Forelimb muscle (tissue), 1 donor: ENCODE results near the gene PKP1. TPM values are rescaled to one million over a fixed set of nuclear protein-coding genes. Genes with fewer than 3 reads are reported as not detected.

Source experiments
- DNase-seq: peaks from one replicate; pipeline ENCODE4 v3.0.0-alpha.2; 2013; ENCODE audit warnings: low read depth
- polyA plus RNA-seq: library from polyadenylated mRNA; unstranded; fragments of 120-200 nt; gene quantifications from one replicate; pipeline ENCODE4 v1.2.1, GENCODE V29; 2013; ENCODE audit not compliant: insufficient read length

PKP1 gene
- polyA plus RNA-seq, 1 donor = 4.6 TPM

DNA sequence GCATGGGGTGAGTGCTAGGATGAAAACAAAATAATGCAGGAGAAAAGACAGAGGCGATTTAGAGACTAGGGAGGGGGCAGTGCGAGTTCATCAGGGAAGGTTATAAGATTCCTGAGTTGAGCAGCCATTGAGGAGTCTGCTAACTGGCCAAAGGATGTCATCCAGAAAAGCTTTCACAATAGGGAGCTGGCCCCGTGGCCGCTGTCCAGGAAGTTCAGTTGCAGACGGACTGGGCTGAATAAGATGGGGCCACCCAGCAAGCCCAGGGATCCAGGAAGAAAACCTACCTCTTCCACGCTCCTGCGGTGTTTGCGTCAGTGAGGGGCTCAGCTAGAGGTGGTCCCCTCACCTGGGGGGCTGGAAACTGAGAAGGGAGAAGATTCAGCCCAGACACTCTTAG, 4.0 kb upstream of the PKP1 start:
- DNase-seq = no peak

- no peak for DNase-seq
These were observed 2.4 kb upstream of the PKP1 start for GRCh38 chr1:201280884-201281283.

GRCh38 chr1:201281573-201281972, 1.7 kb upstream of the PKP1 start:
- DNase-seq = no peak

DNA sequence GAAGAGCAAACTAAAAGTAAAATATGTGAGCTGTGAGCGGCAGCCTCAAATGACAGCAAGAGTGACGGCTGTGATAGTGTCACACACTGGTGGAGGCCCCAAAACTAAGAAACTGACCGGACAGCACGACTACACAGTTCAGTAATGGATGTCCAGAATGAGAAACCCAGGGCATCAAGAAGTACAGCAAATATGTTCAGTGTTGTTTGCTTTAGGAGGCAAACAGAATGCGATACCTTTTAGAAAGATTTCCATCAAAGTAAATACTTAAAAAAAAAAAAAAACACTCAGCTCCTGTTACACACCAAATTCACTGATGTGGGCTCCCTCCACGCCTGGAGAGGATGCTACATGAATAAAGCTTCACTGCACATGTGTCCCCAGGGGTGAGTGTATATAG, 1.1 kb upstream of the PKP1 start:
- DNase-seq = no peak

DNA sequence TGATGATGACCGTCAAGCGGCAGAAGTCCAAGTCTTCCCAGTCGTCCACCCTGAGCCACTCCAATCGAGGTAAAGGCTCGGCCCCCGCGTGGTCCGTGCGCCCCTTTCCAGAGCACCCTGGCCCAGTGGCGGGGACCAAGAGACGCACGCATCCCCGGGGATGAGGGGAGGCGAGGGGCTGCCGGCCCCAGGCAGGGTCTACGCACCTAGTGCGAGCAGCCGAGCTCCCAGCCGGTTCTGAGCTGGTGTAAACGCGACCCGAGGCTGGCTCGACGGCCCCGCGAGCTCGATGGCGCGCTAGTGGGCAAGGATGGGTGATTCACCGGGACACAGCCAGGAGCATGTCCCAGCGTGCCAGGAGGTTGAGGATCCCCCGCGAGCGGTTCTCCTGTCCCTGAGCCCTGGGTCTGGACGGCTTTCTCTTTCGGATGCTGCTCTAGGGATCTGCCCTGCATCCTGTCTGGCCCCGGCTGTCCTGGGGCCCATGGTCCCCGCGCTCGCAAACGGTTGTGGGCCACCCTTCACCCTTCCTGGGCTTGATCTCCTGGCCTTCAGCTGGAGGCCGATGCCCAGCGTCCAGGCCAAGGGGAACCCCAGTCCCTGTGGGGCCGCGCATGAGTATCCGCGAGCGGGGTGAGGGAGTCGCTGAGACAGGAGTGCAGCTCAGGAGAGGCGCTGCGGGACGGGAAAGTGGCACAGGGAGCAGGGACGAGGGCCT, 689 bp downstream of the PKP1 start:
- DNase-seq = no peak

GRCh38 chr1:201284636-201285035, 1.3 kb downstream of the PKP1 start:
- no peak for DNase-seq

DNA sequence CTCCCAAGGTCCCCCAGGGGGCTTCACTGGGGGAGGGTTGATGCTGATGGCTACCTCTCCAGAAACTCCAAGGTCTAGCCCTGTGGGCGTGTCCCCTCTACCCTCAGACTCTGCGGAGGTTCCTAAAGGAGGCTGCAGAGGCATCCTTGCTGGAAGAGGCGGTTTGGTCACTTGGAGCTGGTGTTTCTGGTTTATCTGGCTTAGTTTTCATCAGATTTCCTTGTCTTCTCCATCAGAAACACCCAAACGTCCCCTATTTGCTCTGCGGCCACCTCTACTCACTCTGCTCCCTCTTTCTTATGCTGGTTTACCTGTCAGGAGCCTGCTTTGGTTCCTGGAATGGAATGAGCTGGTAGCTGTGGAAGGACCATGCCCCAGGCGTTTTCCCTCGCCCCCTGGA, 2.5 kb downstream of the PKP1 start:
- no peak for DNase-seq

GRCh38 chr1:201286445-201286844, 3.1 kb downstream of the PKP1 start:
- DNase-seq = no peak

GRCh38 chr1:201288007-201288406, 4.7 kb downstream of the PKP1 start:
- no peak for DNase-seq

DNA sequence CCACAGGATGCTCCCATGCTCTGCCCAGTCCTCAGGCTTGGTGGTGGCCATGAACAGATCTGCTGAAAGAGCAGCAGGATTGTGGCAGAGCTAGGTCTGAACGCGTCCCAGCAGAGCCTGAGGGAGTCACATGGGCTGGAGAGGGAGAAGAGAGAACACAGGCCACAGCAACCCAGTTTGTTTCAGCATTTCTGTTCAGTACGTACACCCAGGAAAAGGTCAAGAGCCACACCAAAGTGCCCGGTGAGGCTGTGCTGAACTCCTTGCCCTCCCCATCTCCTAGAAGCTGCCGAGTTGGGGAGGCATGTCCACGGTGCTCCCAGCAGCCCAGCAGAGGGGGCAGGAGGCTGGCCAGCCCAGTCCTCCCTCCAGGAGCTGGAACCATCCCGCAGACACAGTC, 5.5 kb downstream of the PKP1 start:
- DNase-seq = no peak

DNA sequence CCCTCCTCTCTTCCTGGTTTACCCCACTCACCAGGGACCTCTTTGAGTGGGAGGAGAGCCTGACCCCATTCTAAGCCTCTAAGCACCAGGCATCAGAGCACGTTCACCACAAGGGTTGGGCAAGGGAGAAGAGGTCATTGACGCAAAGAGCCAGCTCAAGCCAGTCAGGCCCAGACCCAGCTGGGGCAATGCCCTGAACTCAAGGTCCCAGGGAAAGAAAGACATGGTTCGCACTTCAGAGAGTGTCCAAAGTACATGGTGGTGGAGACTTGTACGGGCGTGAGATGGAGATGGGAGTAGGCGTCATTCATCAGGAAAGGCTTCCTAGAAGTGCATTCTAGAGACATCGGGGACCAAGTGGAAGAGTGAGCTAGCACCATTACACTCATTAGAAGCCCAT, 7.2 kb downstream of the PKP1 start:
- no peak for DNase-seq

DNA sequence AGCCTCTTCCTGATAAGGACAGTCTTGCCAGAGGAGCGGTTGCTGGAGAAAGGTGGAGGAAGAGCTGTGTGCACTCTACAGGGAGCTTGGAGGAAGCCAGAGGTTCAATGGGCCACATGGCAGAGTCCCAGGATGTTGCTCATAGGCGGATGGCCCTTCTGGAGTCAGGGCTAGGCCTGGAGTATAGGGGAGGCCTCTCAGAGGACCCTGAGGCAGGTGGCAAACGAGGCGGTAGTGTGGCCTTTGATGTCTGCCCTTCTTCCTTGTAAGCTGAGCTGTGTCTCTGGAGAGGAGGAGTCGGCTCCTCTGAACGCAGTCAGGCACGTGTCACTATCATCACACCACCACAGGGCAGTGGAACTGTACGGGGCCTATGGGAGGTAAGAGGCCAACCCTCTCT, 8.6 kb downstream of the PKP1 start:
- no peak for DNase-seq

DNA sequence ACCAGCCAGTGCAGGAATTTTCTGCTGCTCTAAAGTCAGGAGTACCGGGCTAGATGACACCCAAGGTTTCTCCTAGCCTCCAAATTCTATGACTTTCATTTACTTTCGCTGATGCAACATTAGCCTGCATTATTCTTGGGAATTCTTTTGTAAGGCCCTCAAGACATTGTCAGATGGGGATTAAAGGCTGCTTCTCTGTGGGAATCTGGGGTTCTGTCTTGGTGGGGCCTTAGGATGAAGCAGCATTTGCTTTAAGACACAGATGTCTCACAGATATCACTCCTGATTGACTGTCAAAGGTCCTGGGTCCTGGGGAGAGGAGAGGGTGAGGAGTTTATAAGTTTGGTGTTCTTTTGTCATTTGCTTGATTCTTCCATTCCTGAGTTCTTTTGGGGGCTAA, 11.6 kb downstream of the PKP1 start:
- DNase-seq = no peak

DNA sequence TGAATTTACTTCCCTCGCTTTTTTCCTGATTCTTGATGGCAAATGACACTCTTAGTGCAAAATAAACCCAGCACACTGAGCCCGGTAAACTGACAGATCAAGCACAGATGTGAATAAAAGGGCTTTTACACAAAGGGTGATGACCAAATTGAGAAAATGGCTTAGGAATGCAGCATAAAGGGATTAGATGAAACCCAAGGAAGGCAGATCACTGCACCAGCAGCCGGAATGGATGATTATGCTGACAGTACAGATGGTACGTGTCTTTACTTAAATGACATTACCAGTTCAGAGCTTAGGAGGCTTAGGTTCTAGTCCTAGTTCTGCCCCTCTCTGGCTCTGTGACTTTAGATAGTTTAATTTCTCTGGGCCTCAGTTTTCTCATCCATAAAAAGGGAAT, 12.0 kb downstream of the PKP1 start:
- no peak for DNase-seq

GRCh38 chr1:201295861-201296260, 12.6 kb downstream of the PKP1 start:
- DNase-seq = no peak

- DNase-seq = no peak
These were observed 13.0 kb downstream of the PKP1 start for GRCh38 chr1:201296352-201296751.

- DNase-seq = no peak
These were observed 15.4 kb downstream of the PKP1 start for GRCh38 chr1:201298396-201299381.

DNA sequence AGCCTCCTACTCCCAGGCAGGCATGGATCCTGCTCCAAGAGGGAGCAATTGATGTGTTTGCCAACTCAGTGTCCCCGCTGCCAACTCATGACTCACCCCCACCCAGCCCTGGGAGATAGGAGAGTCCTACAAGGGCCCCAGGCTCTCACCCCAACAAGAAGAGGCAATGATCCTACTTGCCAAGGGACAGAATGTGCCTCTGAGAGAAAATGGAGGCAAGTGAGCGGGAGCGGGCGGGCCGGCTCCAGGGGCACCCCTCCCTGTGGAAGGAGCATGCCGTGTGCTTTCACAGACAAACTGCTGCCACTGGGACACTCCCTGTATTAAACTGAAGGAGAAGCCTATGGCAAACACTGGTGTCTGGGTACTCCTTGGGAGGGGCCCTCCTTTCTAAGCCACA, 16.7 kb downstream of the PKP1 start:
- no peak for DNase-seq

GRCh38 chr1:201300641-201301040, 17.3 kb downstream of the PKP1 start:
- DNase-seq = no peak

DNA sequence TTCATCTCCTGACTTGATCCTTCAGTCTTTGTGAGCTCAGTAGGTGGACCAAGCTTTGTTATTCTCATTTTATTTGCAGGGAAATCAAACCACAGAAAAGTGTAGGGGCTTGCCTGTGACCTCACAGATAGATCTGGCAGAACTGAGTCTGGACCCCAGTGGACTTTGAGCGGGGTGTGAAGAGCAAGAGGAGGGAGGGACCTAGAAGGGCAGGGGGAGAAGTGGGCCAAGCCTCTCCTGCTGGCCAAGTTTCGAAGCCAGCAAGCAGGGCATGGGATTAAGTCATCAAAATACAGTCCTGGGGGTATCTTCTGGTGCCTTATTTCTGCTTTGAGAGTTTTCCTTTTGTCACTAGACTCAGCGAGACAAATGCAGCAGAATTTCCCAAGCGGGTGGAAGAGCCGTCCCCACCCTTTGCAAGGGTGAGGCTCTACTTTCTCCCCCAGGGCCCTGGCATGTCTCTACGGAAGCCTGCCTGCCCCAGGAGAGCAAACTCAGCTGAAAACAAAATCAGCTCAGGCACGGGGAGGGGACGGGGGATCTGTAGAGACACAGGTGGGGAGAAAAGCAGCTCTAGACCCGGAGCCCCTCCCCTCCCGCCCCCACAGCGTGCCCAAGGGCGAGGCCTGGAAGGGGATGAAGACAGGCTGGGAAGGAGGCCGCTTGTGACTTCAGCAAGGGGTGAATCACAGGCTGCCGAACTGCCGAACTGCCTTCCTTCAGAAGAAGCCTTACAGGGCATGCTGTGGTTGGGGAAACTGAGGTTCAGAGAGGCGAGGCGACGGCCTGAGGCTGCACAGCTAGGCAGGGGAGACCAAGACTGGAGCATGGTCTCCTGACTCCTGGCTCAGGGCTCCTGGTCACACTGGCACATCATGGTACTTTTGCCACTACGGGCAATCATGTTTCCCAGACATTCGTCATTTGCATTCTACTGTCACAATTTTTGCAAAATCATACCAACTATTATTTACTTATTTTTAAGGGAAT, 19.2 kb downstream of the PKP1 start:
- no peak for DNase-seq

DNA sequence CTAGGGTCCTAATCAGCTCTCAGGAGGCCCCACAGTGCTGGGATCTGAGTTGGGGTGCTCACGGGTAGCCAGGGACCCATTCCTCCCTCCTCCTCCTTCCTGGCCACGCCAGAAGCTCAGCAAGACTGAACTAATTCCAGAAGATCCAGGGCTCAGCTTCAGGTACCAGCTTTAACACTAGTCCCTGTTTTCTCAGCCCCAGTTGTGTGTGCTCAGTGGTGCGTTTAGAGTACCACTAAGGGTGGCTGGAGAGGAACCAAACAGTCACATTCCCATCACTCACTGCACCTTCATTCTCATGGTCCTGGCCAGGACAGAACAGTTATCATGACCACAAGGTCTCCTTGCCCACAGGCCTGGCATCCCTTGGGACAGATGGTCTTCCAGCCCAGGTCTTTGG, 20.8 kb downstream of the PKP1 start:
- DNase-seq = no peak

DNA sequence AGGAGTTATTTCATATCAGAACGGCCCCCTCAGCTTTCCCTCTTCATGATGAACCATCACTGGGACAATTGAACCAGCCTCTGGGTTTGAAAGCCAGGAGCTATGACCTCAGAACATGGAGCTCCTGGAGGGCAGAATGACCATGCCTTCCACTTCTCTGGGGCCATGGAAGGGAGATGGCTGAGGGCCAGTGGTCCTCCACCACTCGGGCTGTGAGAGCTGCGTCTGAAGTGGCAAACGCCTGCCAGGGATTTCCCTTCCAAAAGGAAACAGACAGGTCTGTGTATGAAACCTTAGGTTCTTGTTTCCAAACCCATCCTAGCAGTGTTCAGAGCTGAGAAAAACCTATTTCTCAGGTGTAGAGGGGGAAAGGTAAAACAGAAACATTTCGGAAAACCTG, 22.5 kb downstream of the PKP1 start:
- DNase-seq = no peak
